ENCODE results near the gene HEATR5B. TPM values are rescaled to one million over a fixed set of nuclear protein-coding genes. Genes with fewer than 3 reads are reported as not detected.

The HEATR5B gene
- total and polyA plus RNA-seq, 9 of the 15 experiments (the other 6 are each of a cell fraction or from before 2014, with no cell fraction given) = 4.2 to 21.7 (median 12.2) TPM

GRCh38 chr2:37083873-37084794 lies at the start of gene HEATR5B, which contains the start of gene GPATCH11 (continued):
- TF ChIP-seq, protein P1, sequence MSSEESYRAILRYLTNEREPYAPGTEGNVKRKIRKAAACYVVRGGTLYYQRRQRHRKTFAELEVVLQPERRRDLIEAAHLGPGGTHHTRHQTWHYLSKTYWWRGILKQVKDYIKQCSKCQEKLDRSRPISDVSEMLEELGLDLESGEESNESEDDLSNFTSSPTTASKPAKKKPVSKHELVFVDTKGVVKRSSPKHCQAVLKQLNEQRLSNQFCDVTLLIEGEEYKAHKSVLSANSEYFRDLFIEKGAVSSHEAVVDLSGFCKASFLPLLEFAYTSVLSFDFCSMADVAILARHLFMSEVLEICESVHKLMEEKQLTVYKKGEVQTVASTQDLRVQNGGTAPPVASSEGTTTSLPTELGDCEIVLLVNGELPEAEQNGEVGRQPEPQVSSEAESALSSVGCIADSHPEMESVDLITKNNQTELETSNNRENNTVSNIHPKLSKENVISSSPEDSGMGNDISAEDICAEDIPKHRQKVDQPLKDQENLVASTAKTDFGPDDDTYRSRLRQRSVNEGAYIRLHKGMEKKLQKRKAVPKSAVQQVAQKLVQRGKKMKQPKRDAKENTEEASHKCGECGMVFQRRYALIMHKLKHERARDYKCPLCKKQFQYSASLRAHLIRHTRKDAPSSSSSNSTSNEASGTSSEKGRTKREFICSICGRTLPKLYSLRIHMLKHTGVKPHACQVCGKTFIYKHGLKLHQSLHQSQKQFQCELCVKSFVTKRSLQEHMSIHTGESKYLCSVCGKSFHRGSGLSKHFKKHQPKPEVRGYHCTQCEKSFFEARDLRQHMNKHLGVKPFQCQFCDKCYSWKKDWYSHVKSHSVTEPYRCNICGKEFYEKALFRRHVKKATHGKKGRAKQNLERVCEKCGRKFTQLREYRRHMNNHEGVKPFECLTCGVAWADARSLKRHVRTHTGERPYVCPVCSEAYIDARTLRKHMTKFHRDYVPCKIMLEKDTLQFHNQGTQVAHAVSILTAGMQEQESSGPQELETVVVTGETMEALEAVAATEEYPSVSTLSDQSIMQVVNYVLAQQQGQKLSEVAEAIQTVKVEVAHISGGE (CRISPR knock-in tag; IDR thresholded peaks at IDR 0.05) = peak in 1 of 3 experiments; percentile 88; a peak in 2 of 6 replicates
- TF ChIP-seq JUND (IDR thresholded peaks at IDR 0.05; ENCODE audit: borderline replicate concordance, low read depth, low read length) (peak; percentile 32; the same call in 1 of the 2 replicates), JUND (tag; IDR thresholded peaks at IDR 0.05; ENCODE audit: borderline replicate concordance, low read depth, low read length) (no peak), TSHZ1 (CRISPR knock-in tag; IDR thresholded peaks at IDR 0.05) (no peak), ZNF449 (CRISPR knock-in tag; IDR thresholded peaks at IDR 0.05) (no peak), MXI1 (IDR thresholded peaks at IDR 0.05; ENCODE audit: low read depth, low read length) (0 out of 2 replicates have a peak, but pooled peaks have one; percentile 16), MYC (IDR thresholded peaks at IDR 0.05; ENCODE audit: low read depth, low read length) (peak; percentile 64; the same call in 1 of the 2 replicates), MYC (CRISPR knock-in tag; IDR thresholded peaks at IDR 0.05; ENCODE audit: borderline replicate concordance, low read depth) (no peak), YY1 (IDR thresholded peaks at IDR 0.05; ENCODE audit: borderline replicate concordance in 1 of 3, control insufficient read depth in 1 of 3, extremely low read depth in 1 of 3, insufficient read depth in 3 of 3, insufficient read length in 1 of 3, insufficient replicate concordance in 2 of 3, low read depth in 1 of 3, low read length in 2 of 3) (peak in 1 of 3 experiments; percentile 43)
- TF ChIP-seq, protein P2, sequence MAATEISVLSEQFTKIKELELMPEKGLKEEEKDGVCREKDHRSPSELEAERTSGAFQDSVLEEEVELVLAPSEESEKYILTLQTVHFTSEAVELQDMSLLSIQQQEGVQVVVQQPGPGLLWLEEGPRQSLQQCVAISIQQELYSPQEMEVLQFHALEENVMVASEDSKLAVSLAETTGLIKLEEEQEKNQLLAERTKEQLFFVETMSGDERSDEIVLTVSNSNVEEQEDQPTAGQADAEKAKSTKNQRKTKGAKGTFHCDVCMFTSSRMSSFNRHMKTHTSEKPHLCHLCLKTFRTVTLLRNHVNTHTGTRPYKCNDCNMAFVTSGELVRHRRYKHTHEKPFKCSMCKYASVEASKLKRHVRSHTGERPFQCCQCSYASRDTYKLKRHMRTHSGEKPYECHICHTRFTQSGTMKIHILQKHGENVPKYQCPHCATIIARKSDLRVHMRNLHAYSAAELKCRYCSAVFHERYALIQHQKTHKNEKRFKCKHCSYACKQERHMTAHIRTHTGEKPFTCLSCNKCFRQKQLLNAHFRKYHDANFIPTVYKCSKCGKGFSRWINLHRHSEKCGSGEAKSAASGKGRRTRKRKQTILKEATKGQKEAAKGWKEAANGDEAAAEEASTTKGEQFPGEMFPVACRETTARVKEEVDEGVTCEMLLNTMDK (IDR thresholded peaks at IDR 0.05; ENCODE audit: borderline replicate concordance, insufficient read depth, low read depth, low read length, poor library complexity, severe bottlenecking) = no peak
